Fibroblast of mammary gland (primary cell): Measurements from ENCODE around the gene SSR4.

Experiments
- DNase-seq: peaks from one replicate; pipeline ENCODE4 v3.0.0-alpha.2; 2010; ENCODE audit warnings: low read depth
- H3K4me3 ChIP-seq: 2 replicates; pipeline ENCODE4 v1.5.1; 2011; ENCODE audit warnings: low read depth, mild to moderate bottlenecking, low read length, moderate library complexity; ENCODE audit not compliant: control insufficient read depth
- CTCF ChIP-seq: conservative IDR thresholded peaks from 2 replicates; pipeline ENCODE4 v1.5.1; 2011; ENCODE audit warnings: low read depth, low read length, inconsistent platforms; ENCODE audit not compliant: control insufficient read depth, insufficient read depth

Gene SSR4

GRCh38 chrX:153777261-153778090 is 17.0 kb upstream of the SSR4 start:
- no peak for TF ChIP-seq CTCF
- DNase-seq: no peak
- H3K4me3 ChIP-seq: no peak overlapping the region

- H3K4me3 ChIP-seq: no peak overlapping the region
- no peak for TF ChIP-seq CTCF
- no peak for DNase-seq
These were observed 16.3 kb upstream of the SSR4 start for GRCh38 chrX:153778181-153778580.

GRCh38 chrX:153778684-153779101 is 15.8 kb upstream of the SSR4 start:
- no peak for TF ChIP-seq CTCF
- no peak for DNase-seq
- H3K4me3 ChIP-seq: no peak overlapping the region

GRCh38 chrX:153779891-153780677 is 14.4 kb upstream of the SSR4 start:
- no peak for DNase-seq
- TF ChIP-seq CTCF: no peak
- H3K4me3 ChIP-seq: no peak overlapping the region

GRCh38 chrX:153780678-153781427 is 13.6 kb upstream of the SSR4 start, which contains the start of gene SRPK3:
Gene SRPK3, plus strand, starts transcription at chrX:153781041. Its CDS starts 46 bp downstream, at chrX:153781087.
- no peak for DNase-seq
- no peak for TF ChIP-seq CTCF
- H3K4me3 ChIP-seq: no peak within 1 kb of the TSS

- DNase-seq: no peak
- H3K4me3 ChIP-seq: no peak overlapping the region
- TF ChIP-seq CTCF: no peak
These were observed 12.9 kb upstream of the SSR4 start for GRCh38 chrX:153781428-153782047.
